ENCODE data around the gene ISLR. TPM values are rescaled to one million over a fixed set of nuclear protein-coding genes. Genes with fewer than 3 reads are reported as not detected.

ISLR gene
- polyA plus RNA-seq, 2 of the 4 experiments (the other 2 are of a cell fraction): 0.10 to 0.43 TPM

- no peak for TF ChIP-seq EHMT2 (IDR thresholded peaks at IDR 0.05; ENCODE audit: low read depth)
- no peak for TF ChIP-seq SMC3 (IDR thresholded peaks at IDR 0.05)
- no peak for TF ChIP-seq MAZ (IDR thresholded peaks at IDR 0.05; ENCODE audit: borderline replicate concordance, low read depth, low read length)
- no peak for TF ChIP-seq SREBF2 (IDR thresholded peaks at IDR 0.05)
- TF ChIP-seq, protein P1, sequence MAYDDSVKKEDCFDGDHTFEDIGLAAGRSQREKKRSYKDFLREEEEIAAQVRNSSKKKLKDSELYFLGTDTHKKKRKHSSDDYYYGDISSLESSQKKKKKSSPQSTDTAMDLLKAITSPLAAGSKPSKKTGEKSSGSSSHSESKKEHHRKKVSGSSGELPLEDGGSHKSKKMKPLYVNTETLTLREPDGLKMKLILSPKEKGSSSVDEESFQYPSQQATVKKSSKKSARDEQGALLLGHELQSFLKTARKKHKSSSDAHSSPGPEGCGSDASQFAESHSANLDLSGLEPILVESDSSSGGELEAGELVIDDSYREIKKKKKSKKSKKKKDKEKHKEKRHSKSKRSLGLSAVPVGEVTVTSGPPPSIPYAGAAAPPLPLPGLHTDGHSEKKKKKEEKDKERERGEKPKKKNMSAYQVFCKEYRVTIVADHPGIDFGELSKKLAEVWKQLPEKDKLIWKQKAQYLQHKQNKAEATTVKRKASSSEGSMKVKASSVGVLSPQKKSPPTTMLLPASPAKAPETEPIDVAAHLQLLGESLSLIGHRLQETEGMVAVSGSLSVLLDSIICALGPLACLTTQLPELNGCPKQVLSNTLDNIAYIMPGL (CRISPR knock-in tag; IDR thresholded peaks at IDR 0.05; ENCODE audit: borderline replicate concordance): no peak
- TF ChIP-seq, protein P2, sequence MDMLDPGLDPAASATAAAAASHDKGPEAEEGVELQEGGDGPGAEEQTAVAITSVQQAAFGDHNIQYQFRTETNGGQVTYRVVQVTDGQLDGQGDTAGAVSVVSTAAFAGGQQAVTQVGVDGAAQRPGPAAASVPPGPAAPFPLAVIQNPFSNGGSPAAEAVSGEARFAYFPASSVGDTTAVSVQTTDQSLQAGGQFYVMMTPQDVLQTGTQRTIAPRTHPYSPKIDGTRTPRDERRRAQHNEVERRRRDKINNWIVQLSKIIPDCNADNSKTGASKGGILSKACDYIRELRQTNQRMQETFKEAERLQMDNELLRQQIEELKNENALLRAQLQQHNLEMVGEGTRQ (IDR thresholded peaks at IDR 0.05): no peak
Measured at GRCh38 chr15:74197176-74197965, 23.9 kb downstream of the ISLR start (continued).

GRCh38 chr15:74199297-74199652 lies 25.8 kb downstream of the ISLR start:
- Histone ChIP-seq H3K4me3 (no peak overlapping the region), H3K27ac (peak overlapping the region; percentile 90 to 97), H3K4me2 (peak overlapping the region; percentile 95), H3K9me3 (no peaks in the 10 kb centered on the region), H3K4me1 (peaks cover 89% of the 10 kb centered on the region)
- POLR2A ChIA-PET: no interaction called here
- DNase-seq (ENCODE audit: low read depth in 1 of 2, low spot score in 1 of 2) (no peak), ATAC-seq (no peak), FAIRE-seq (no peak)
- TF ChIP-seq, protein P3, sequence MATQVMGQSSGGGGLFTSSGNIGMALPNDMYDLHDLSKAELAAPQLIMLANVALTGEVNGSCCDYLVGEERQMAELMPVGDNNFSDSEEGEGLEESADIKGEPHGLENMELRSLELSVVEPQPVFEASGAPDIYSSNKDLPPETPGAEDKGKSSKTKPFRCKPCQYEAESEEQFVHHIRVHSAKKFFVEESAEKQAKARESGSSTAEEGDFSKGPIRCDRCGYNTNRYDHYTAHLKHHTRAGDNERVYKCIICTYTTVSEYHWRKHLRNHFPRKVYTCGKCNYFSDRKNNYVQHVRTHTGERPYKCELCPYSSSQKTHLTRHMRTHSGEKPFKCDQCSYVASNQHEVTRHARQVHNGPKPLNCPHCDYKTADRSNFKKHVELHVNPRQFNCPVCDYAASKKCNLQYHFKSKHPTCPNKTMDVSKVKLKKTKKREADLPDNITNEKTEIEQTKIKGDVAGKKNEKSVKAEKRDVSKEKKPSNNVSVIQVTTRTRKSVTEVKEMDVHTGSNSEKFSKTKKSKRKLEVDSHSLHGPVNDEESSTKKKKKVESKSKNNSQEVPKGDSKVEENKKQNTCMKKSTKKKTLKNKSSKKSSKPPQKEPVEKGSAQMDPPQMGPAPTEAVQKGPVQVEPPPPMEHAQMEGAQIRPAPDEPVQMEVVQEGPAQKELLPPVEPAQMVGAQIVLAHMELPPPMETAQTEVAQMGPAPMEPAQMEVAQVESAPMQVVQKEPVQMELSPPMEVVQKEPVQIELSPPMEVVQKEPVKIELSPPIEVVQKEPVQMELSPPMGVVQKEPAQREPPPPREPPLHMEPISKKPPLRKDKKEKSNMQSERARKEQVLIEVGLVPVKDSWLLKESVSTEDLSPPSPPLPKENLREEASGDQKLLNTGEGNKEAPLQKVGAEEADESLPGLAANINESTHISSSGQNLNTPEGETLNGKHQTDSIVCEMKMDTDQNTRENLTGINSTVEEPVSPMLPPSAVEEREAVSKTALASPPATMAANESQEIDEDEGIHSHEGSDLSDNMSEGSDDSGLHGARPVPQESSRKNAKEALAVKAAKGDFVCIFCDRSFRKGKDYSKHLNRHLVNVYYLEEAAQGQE (IDR thresholded peaks at IDR 0.05): no peak
- no peak for TF ChIP-seq CBX8 (IDR thresholded peaks at IDR 0.05)
- no peak for TF ChIP-seq HEYL (CRISPR knock-in tag; IDR thresholded peaks at IDR 0.05)
- TF ChIP-seq, protein P4, sequence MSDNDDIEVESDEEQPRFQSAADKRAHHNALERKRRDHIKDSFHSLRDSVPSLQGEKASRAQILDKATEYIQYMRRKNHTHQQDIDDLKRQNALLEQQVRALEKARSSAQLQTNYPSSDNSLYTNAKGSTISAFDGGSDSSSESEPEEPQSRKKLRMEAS (IDR thresholded peaks at IDR 0.05): no peak
- TF ChIP-seq POLR2AphosphoS2 (conservative IDR thresholded peaks at IDR 0.05; ENCODE audit: low read length): no peak
- TF ChIP-seq FOXS1 (CRISPR knock-in tag; IDR thresholded peaks at IDR 0.05): no peak
- no peak for TF ChIP-seq ZC3H11A (IDR thresholded peaks at IDR 0.05)
- WGBS (ENCODE audit: missing lambda C conversion rate): 98% methylated on average over 6 of the region's 6 CpGs
- CTCF ChIA-PET: interaction anchor here (0.6 to 6.4 kb wide), 6 partner anchors 18 to 123 kb away, joined by 3 to 33 read pairs (median 4); no protein-coding TSS in a partner anchor

DNA sequence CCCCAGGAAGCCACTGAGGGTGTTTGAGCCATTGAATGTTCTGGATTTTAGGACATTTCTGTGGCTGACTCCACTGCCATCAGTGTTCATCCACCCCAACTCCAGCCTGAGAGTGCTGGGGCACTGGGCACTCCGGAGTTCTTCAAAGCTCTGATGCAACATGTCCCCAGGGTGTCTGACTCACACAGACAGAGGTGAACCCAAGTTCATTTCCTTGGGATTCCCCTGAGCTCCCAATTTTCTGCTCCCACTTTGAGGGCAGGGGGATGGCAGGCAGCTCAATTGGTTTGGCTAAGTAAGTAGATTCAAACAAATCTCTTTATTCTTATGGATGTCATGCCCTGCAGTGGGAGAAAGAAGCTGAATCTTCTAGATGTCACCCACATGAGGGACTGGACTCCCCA lies 26.9 kb downstream of the ISLR start:
- Histone ChIP-seq H3K4me1 (peaks cover 87% of the 10 kb centered on the region), H3K9me3 (no peaks in the 10 kb centered on the region), H3K4me3 (peak overlapping the region; percentile 51), H3K4me2 (peak overlapping the region; percentile 95), H3K27ac (peak overlapping the region; percentile 90 to 97)
- no peak for FAIRE-seq
- ChIA-PET CTCF (interaction anchor here (1.1 to 6.4 kb wide), 6 partner anchors 10 to 108 kb away, joined by 3 to 33 read pairs (median 6); no protein-coding TSS in a partner anchor), POLR2A (interaction anchor here (1.0 to 2.0 kb wide), 3 partner anchors 12 to 40 kb away, joined by 3 to 10 read pairs (median 4); no protein-coding TSS in a partner anchor)
- DNase-seq (ENCODE audit: low read depth in 1 of 2, low spot score in 1 of 2): peak; percentile 77 to 79
- 0% methylated on average over 1 of the region's 1 CpG for WGBS (ENCODE audit: missing lambda C conversion rate)
- ATAC-seq: peak in 1 of 2 experiments; percentile 20; a peak in 3 of 6 replicates
- TF ChIP-seq FOSL2 (IDR thresholded peaks at IDR 0.05) (peak; percentile 68), FOSL2 (CRISPR knock-in tag; IDR thresholded peaks at IDR 0.05) (peak; percentile 83), GATA3 (IDR thresholded peaks at IDR 0.05; ENCODE audit: borderline replicate concordance) (peak; percentile 59; the same call in 1 of the 2 replicates), RARB (CRISPR knock-in tag; IDR thresholded peaks at IDR 0.05) (peak; percentile 72; the same call in 1 of the 2 replicates), ATOH8 (CRISPR knock-in tag; IDR thresholded peaks at IDR 0.05; ENCODE audit: low read depth) (no peak), RAD21 (conservative IDR thresholded peaks at IDR 0.05 in 1 of 2, IDR thresholded peaks at IDR 0.05 in 1 of 2) (0 out of 5 replicates have a peak, but pooled peaks of 1 of the 2 experiments have one; percentile 4), EHMT2 (IDR thresholded peaks at IDR 0.05; ENCODE audit: low read depth) (no peak), ESRRA (IDR thresholded peaks at IDR 0.05; ENCODE audit: borderline replicate concordance, low read length) (0 out of 2 replicates have a peak, but pooled peaks have one; percentile 42), NR3C1 (IDR thresholded peaks at IDR 0.05) (no peak)
- TF ChIP-seq, protein P5, sequence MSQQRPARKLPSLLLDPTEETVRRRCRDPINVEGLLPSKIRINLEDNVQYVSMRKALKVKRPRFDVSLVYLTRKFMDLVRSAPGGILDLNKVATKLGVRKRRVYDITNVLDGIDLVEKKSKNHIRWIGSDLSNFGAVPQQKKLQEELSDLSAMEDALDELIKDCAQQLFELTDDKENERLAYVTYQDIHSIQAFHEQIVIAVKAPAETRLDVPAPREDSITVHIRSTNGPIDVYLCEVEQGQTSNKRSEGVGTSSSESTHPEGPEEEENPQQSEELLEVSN (IDR thresholded peaks at IDR 0.05; ENCODE audit: borderline replicate concordance, low read depth): no peak
- TF ChIP-seq, protein P4 (IDR thresholded peaks at IDR 0.05): peak; percentile 35
- TF ChIP-seq, protein P6, sequence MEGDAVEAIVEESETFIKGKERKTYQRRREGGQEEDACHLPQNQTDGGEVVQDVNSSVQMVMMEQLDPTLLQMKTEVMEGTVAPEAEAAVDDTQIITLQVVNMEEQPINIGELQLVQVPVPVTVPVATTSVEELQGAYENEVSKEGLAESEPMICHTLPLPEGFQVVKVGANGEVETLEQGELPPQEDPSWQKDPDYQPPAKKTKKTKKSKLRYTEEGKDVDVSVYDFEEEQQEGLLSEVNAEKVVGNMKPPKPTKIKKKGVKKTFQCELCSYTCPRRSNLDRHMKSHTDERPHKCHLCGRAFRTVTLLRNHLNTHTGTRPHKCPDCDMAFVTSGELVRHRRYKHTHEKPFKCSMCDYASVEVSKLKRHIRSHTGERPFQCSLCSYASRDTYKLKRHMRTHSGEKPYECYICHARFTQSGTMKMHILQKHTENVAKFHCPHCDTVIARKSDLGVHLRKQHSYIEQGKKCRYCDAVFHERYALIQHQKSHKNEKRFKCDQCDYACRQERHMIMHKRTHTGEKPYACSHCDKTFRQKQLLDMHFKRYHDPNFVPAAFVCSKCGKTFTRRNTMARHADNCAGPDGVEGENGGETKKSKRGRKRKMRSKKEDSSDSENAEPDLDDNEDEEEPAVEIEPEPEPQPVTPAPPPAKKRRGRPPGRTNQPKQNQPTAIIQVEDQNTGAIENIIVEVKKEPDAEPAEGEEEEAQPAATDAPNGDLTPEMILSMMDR (IDR thresholded peaks at IDR 0.05): no peak

Data from A549 (cell line).